Gastrocnemius medialis (tissue), 4 donors: ENCODE data around the gene MALRD1.

ENCODE experiments used
- CTCF ChIP-seq, 5 experiments: fragments of 450-650 bp in 3 of 5; fragments of 200-600 bp in 2 of 5; sonication (generic) in 2 of 5; IDR thresholded peaks in 4 of 5; conservative IDR thresholded peaks in 1 of 5; 1 replicate in 4 of 5; 2 replicates in 1 of 5; pipeline ENCODE4 v1.5.1; 2016 to 2019; ENCODE audit warnings: antibody characterized with exemption in 5 of 5, mild to moderate bottlenecking in 3 of 5, moderate library complexity in 3 of 5
- POLR2A ChIP-seq, 2 donors: fragments of 450-650 bp; IDR thresholded peaks; one replicate each; pipeline ENCODE4 v1.6.1; 2017; ENCODE audit warnings: antibody characterized with exemption in 2 of 2, mild to moderate bottlenecking in 2 of 2, moderate library complexity in 2 of 2

DNA sequence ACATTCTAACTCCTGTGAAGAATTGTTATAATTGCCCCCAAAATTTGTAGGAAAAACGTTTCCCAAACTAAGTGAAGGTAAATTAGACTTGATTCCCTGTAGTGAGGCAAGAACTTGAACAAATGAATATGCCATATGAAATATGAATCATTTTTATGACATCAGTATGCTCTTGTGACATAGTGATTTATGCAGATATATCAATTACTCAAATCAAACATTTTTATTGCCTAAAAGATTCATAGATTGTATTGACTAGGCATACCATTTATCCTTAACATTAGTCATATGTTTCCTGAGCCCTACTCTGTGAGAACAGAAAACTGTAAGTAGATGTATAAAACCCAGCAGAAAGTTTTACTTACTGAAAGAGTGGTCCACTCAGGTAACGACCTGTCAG is 245.6 kb downstream of the MALRD1 start:
- TF ChIP-seq CTCF (IDR thresholded peaks at IDR 0.05 in 4 of 5, conservative IDR thresholded peaks at IDR 0.05 in 1 of 5) (no peak), POLR2A (IDR thresholded peaks at IDR 0.05) (no peak)
